ENCODE data around the gene UCK1.

DNA sequence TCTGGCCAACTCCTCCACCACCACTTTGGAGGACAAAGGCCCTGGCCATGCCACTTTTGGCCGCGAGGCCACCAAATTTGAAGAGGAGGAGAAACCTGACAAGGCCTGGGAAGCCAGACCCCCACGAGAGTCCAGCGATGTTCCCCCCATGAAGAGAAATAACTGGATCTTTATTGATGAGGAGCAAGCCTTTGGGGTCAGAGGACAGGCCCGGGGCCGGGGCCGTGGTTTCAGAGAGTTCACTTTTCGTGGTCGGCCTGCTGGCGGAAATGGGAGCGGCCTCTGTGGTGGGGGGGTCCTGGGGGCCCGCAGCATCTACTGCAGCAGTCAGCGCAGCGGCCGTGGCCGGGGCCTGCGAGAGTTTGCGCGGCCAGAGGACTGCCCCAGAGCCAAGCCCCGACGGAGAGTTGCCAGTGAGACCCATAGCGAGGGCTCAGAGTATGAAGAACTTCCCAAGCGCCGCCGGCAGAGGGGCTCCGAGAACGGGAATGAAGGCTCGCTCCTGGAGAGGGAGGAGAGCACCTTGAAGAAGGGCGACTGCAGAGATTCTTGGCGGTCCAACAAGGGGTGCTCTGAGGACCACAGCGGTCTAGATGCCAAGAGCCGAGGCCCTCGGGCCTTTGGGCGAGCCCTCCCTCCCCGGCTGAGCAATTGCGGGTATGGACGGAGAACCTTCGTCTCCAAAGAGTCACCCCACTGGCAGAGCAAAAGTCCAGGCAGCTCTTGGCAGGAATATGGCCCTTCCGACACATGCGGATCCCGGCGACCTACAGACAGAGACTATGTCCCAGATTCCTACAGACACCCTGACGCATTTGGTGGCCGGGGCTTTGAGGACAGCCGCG, 55.7 kb downstream of the UCK1 start:
- TF ChIP-seq, protein P1, sequence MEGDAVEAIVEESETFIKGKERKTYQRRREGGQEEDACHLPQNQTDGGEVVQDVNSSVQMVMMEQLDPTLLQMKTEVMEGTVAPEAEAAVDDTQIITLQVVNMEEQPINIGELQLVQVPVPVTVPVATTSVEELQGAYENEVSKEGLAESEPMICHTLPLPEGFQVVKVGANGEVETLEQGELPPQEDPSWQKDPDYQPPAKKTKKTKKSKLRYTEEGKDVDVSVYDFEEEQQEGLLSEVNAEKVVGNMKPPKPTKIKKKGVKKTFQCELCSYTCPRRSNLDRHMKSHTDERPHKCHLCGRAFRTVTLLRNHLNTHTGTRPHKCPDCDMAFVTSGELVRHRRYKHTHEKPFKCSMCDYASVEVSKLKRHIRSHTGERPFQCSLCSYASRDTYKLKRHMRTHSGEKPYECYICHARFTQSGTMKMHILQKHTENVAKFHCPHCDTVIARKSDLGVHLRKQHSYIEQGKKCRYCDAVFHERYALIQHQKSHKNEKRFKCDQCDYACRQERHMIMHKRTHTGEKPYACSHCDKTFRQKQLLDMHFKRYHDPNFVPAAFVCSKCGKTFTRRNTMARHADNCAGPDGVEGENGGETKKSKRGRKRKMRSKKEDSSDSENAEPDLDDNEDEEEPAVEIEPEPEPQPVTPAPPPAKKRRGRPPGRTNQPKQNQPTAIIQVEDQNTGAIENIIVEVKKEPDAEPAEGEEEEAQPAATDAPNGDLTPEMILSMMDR (conservative IDR thresholded peaks at IDR 0.05; ENCODE audit: low read depth, low read length) = no peak
- TF ChIP-seq RAD21 (IDR thresholded peaks at IDR 0.05; ENCODE audit: low read length) (no peak), POLR2A (IDR thresholded peaks at IDR 0.05; ENCODE audit: low read depth, low read length) (no peak)
